ENCODE measurements around the gene EQTN. TPM values are rescaled to one million over a fixed set of nuclear protein-coding genes. Genes with fewer than 3 reads are reported as not detected.

The EQTN gene
- total RNA-seq: not detected
- long read RNA-seq: 0 reads

DNA sequence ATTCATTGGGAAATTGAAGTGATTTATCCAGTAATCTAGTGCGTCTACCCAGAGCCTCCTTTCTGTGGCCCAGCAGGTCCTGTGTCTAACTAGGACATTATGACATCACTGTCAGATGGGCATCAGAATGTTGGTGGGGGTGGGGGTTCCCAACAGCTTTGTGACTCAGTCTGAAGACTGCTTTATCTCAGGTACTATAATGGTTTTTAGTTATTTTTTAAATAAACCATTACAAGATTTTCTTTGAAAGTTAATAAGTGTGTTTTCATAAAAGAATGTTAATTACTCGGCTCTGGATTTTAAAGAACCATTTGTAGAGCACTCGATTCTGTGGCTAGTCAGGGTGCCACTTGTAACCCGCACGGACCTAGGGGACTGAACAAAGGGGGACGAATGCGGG is at the start of gene EQTN:
TSS of gene EQTN (minus strand) at position 101 of the 400 bp plus-strand sequence. CDS start at position 6, 95 bp downstream.
- intact Hi-C loops (cut with DNase I): no loop called here
- DNase-seq (ENCODE audit: low spot score): no peak

DNA sequence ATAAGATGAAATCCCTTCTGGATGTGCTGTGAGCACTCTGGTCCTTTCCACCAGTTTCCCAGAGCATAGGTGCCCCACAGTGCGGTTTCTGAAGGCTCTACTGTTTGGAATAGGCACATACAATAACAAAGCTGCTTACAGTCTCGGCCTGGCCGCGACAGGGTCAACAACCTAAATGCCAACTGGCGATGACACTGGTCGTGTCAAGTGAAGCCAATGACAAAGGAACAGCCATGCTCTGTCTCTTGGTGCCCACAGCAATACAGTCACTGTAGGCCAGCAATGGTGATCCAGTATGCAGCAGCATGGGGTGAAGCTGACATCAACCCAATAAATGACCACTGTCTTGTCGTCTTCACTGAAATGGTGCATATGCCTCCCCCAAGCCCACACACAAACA is 47.8 kb upstream of the EQTN start:
- intact Hi-C loops (cut with DNase I): no loop called here
- no peak for DNase-seq (ENCODE audit: low spot score)

DNA sequence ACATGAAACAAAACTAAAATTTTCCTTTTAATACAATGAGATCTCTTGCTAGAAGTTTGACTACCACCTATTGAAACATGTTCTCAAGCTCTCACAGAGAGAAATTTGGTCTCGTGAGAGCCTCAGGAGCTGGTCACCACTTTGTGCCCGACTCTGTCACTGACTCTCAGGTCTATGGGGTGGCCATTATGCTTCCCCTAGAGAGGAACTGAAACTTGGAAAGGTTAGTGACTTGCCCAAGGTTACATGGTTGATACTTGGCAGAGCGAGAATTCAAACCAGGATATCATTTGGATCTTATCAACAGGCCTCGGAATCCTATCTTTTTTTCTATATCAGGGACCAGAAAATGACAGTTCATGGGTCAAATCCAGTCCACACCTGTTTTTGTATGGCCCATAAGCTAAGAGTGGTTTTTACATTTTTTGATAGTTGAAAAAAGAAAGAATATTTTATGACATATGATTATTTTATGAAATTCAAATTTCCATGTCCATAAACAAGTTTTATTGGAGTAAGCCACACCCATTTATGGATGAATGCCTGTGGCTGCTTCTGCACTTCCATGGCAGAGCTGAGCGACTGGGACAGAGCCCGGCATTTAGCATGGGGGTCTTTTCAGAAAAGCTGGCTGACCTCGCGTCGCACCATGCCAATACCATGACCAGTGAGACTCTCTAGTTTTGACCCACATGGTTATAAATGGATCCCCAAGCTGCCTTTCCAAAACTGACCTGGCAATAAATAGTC is 44.8 kb upstream of the EQTN start:
- intact Hi-C loops (cut with DNase I): no loop called here
- DNase-seq (ENCODE audit: low spot score): no peak

DNA sequence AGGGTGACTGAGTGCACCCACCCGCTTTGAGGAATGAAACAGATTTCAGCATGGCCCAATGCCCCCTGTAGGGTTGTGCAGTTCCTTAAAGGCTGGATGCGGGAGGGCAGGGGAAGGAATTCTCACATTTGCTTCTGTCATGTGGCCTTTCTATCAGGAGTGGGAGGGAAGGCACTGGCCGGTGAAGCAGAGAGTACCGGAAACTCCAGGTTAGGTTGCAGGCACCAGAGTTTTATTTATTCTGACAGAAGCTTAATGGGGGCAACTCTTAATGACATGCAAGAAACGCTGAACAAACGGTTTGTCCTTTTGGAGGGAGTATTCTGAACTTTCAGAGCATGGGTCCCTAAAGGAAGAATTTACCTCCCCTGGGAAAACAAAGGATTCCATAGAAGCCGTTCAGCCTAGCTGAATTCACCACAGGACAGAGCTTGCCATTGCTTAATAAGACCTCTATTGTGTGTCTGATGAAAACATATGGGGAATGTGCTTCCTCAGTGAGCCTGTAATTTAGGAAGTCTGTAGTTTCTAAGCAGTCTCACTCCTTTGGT is 44.1 kb upstream of the EQTN start:
- no peak for DNase-seq (ENCODE audit: low spot score)
- intact Hi-C loops (cut with DNase I): no loop called here

DNA sequence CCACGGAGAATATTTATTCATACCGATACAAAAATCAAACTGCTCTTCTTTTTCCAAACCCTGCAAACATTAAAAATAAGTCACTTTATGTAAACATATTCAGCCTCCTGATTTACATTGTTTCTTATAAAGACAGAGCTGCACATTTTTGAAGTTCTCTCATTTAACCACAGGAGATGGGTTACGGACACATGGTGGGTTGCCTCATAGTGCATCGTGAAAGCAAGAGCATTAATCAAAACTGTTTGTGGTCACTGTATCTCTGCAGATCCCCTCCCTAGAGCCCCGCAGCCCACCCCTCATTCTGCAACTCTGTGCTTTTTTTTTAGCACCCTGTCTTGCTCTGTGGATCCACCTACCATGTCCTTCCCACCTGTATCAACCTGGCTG is 43.3 kb upstream of the EQTN start:
- DNase-seq (ENCODE audit: low spot score): no peak
- intact Hi-C loops (cut with DNase I): no loop called here

DNA sequence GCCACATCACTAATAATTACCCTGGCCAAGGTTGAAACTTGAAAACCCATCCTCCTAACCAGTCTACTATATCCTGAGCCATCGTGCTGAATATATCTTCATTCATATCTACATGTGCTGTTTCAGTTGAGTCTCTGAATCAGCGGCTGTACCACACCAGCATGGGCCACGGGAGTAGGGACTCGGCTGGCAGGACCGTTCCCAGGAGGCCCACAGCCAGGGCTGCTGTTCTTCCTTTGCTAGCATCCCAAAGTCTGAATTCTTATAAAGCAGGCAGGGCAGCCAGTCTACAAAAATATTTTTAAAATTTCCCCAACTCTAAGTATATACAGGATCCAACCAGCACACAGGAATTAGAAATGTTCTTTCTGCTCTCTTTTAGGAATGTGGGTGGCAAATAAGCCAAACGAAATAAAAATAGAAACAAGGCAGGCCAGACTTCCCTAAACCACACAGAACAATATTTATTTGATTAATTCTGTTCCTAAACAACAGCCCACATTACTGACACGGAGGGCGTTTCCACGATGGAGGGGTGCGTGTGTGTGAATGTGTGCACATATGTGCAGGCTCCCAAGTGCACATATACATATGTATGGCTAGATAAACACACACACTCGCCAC is 42.8 kb upstream of the EQTN start:
- no peak for DNase-seq (ENCODE audit: low spot score)
- intact Hi-C loops (cut with DNase I): no loop called here

DNA sequence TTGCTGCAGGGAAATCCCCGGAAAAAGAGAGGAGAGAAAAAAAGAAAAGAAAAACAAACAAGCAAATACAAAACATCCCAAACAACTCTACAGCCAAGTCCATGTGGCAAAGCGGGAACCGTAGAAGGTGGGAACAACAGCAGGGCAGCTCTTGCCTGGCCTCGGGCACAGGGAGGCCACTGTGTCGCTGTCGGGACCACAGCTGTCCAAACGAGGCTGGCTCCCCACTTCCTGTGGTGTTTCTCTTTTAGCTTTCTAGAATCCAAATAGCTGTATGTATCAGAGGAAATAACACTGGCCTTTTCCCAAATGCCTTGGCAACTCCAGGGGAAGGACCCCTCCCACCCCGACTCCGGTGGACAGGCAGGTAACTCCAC is 41.6 kb upstream of the EQTN start:
- DNase-seq (ENCODE audit: low spot score): no peak
- intact Hi-C loops (cut with DNase I): no loop called here

DNA sequence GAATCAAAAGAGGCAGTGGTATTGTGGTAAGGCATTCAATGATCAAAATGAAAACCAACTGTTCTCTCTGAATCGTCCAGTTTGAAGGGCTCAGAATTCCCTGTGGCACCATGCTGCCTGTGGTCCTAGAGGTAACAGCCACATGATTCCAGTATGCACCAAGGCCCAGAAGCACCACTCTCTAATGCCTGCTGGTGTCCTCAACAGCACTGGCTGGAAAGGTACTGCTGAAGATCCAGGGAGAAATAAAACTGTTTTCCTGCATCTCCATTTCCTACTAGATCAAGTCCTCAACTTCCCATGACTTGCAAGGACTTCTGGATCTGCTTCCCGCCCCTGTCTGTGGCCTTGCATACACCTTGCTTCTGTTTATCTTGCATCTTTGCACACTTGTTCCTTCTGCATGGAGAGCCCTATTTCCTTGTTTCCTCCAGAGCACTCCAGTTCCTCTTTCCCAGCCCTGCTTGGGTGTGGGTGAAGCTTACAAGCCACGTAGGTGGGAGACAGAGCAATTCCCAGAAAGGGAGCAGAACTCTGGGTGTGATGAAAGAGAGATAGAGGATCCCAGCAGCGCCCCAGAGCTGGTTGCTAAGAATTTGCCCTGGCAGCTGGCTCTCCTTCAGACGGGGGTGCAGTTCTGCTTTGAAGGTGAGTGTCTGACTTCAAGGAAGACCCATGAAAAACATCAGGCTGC is 41.0 kb upstream of the EQTN start:
- intact Hi-C loops (cut with DNase I): no loop called here

DNA sequence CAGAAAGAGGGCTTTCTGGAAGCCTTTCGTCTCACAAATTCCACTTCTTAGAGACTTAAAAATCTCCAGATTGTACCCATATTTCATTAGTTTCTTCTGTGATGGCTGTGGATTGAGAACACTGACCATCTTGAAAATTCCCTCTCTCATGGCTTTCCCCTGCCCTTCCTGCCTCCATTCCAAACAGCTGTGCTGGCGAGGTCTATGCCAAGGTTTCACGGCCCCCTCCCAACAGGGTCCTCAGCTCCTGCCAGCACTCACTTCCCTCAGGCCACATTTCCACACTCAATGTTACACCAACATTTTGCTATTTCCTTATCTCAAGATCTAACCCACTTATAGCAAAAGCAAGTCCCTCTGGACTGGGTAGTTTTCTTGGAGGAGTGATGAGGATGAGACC is 40.3 kb upstream of the EQTN start:
- intact Hi-C loops (cut with DNase I): no loop called here
- no peak for DNase-seq (ENCODE audit: low spot score)

More for the DNA sequence above, 41.0 kb upstream of the EQTN start:
- DNase-seq (ENCODE audit: low spot score): no peak

DNA sequence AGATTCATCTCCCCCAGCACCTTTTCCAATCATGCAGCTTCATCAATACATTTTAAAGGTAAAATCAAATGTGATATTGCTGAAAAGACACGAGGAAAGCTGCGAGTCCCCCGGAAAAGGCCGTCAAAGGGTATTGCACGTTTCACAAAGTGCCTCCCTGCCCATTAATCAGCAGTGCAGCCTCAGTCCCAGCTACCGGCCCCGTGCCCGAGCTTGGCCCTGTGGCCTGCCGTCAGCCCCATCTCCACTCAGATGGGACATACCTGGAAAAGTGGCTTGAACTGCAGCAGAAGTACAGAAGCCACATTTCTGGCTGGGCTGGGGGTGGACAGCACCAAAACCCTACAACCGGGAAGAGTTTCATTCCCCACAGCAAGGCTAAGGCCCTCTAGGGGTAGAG is 39.9 kb upstream of the EQTN start:
- intact Hi-C loops (cut with DNase I): no loop called here
- no peak for DNase-seq (ENCODE audit: low spot score)

DNA sequence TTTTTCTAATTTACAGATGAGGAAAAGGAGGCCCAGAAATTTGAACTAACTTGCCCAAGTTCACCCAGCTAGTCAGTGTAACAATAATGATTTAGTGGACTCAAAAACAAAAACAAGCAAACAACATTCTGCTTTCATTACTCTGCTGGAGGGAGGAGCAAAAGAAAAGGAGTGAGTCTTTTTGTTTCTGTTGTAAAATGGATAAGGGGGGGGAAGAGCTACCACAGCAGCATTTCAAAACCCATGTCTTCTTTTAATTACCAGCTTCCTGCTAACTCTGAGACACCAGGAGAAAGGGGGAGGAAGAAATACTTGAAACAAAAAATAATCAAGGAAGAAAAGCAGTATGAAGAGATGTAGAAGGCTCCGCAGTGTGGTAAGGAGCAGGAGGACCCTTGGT is 39.2 kb upstream of the EQTN start:
- DNase-seq (ENCODE audit: low spot score): no peak
- intact Hi-C loops (cut with DNase I): no loop called here

DNA sequence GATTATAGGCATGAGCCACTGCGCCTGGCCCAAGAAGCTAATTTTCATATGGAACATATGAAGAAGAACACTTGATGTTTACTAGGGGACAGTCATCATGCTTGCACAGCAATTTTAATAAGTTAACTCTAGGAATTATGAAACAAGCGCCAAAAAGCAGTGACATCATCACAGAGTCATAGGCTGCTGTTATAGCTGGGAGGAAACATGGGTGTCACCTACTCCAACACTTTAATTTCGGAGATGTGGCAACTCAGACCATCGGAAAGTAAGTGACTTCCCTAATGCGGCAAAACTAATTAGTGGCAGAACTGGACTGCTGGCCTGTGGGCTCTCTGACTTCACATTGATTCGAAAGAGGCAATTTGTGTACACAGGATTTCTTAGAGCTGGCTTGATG is 38.1 kb upstream of the EQTN start:
- DNase-seq (ENCODE audit: low spot score): no peak
- intact Hi-C loops (cut with DNase I): no loop called here

DNA sequence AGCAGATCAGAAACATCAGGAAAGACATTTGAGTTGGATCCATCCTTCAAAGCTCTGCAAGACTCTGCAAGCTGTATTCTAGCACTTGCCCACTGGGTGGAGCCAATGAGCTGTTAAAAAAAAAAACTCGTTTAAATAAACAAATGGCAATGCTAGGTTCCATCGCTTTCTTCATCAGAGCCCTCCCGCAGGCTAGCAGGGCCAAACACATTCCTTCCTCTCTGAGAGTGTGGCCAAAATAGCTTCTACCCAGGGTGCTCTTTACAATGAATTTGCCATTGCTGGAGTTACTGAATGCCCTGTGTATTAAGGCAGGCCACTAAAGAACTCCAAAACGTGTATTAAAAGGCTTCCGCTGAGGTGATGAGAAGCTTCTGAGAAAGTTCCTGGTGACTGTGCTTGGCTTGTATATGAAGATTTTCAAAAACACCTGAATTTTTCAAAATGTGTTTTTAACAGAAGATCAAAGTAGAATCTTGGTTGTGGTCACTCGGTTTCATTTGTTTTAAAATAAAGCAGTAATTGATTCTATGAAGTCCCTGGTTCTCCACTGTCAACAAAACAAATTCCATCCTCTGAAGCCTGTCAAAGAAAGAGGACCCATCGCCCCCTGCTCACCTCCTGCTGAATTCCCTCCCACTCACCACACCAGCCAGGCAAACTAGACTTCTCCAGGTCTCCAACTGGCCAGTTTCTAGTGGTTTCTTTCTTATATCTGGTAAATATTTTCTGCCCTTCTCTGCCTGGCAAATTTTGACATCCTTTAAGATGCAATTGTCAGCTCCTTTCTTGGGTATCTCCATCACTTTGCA is 36.5 kb upstream of the EQTN start:
- intact Hi-C loops (cut with DNase I): loop anchor here (1.0 to 2.0 kb wide), 2 partner anchors 196 to 213 kb away; partner anchors contain the start of gene MOB3B
- DNase-seq (ENCODE audit: low spot score): no peak

DNA sequence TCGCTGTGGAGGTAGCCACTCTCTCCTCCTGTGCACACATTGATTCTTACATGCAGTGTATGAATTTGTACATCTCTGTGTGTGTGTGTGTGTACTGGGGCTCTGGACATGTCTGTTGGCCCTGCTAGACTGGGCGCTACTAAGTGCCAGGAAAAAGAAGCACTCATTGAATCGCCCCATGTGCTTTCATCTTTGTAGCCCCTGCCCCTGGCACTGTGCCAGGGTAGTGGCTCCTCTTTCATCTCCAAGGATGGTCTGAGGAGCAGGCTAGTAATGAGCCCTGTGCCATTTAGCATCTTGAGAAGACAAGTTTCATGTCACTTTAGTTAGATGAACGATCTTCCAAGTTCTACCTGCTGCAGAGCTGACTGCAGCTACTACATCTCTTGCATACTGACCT is 34.4 kb upstream of the EQTN start:
- intact Hi-C loops (cut with DNase I): no loop called here
- no peak for DNase-seq (ENCODE audit: low spot score)

DNA sequence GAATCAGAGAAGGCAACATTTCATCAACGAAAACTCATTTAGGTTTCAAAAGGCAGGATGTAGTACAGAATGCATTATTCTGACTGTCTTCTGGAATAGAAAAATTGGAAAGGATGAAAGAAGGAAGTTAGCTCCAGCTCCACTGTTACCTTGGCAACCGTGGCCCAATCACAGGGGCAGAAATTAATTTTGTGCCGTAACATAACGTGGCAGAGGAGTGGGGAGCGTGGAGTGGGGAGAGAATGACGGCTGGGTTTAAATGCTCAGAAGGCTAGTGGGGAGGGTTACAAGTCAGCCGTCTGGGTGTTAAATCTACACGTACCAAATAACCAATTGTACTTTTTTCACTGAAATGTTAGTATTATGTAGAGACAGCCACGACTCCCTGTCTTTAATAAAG is 32.3 kb upstream of the EQTN start:
- no peak for DNase-seq (ENCODE audit: low spot score)
- intact Hi-C loops (cut with DNase I): no loop called here

DNA sequence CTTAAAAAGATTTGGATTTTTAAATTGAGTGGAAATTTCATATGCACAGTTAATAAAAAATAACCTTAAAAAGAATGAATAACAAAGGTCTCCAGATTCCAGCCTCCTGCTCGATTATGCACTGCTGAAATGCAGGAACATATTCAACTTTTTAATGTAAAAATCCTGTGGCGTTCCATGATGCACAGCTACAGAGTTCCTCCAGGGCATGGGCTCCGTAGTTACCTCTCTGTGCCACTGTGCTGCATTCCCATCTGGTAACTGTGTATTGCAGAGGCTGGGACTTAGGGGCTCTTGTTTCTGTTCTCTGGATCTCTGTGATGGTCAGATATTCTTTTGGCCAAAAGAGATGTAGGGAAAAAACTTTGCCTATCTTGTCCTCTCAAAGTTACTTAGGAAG is 31.5 kb upstream of the EQTN start:
- DNase-seq (ENCODE audit: low spot score): no peak
- intact Hi-C loops (cut with DNase I): no loop called here

DNA sequence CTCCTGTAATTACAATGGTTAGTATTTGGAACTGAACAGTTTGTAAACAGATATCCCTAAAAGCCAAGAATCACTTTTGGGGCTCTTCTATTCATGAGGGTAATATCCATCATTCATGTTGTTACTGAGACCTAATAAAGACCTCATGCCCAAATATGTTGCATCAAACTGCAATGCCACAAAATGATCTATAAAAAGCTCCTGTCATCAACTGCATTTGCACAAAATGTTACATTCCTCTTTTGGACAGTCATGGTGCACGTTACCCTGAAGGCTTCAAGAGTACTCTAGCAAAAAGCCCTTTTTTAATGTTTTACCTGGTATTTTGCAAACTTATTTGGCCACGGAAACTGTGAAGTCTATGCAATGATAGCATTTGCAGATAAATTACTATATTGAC is 14.2 kb upstream of the EQTN start:
- no peak for DNase-seq (ENCODE audit: low spot score)
- intact Hi-C loops (cut with DNase I): no loop called here

DNA sequence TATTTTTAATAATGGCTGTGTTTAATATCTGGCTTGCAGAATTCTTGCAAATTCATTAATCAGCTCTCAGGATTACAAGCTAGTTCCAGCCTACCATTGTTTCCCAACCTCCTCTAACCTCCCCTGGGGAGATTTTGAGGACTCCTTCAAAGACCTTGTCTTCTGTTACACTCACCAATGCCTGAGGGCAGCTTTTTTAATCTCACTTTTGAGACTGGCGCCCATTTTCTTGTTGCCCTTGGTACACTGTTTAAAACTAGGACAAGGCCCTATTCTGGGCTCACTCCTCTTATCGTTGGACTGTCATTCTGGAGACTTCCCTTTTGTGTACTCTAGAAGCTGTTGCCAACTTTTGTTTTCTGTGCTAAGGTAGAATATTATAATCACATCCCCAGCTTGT is 13.6 kb upstream of the EQTN start:
- no peak for DNase-seq (ENCODE audit: low spot score)
- intact Hi-C loops (cut with DNase I): no loop called here

DNA sequence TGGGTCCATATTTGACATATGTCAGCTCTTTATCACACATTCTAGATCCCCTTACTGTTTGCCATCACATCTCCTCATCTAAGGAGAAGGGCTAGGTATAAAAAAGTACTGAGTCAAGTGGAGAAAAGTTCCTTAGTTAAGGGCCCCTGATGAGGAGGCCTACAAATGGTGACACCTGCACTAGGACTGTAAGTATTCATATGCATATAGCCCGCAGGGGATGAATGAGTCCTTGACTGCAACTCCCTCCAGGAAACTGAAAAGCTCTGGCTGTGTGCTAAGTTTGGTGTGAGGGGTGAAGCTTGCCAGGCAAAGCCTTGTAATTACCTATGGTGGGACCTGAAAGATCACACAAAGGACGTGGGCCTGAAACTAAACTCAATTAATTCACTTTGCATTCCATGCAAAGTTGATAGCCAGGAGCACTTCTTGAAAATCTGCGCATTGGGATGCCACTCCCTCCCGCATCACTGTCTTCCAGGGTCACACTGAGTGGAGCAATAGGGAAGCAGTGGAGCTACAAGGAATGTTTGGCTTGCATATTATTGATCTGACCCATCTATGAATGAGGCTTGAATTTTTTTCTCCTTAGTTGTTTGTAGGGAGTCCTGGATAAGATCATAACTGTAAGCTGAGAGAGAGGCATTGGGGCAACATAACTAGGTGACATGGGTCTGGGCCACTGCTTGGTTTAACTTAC is 11.9 kb upstream of the EQTN start:
- no peak for DNase-seq (ENCODE audit: low spot score)
- intact Hi-C loops (cut with DNase I): no loop called here

All from cardiac septum (tissue), 1 donor.